K562 (cell line): ENCODE data around the gene MARK2. TPM values are rescaled to one million over a fixed set of nuclear protein-coding genes. Genes with fewer than 3 reads are reported as not detected.
A peak's percentile ranks its signal among the peaks of the same experiment; 100 is the strongest.

ENCODE experiments used
- ATF1 ChIP-seq, 2 experiments: fragments of 450-650 bp in 1 of 2; IDR thresholded peaks; 2 replicates each; pipeline ENCODE4 v1.6.1; 2016; ENCODE audit warnings: missing compliant biosample characterization in 1 of 2, missing genetic modification characterization in 1 of 2
- CEBPB ChIP-seq: fragments of 450-650 bp; IDR thresholded peaks from 2 replicates; pipeline ENCODE4 v1.6.1; 2016; ENCODE audit warnings: missing genetic modification characterization, missing compliant biosample characterization
- CREBBP ChIP-seq: IDR thresholded peaks from one replicate; pipeline ENCODE4 v1.6.1; 2012; ENCODE audit warnings: low read depth, mild to moderate bottlenecking, control low read depth, inconsistent platforms, low read length
- CXXC5 ChIP-seq: fragments of 250-450 bp; sonication (Bioruptor Pico); IDR thresholded peaks from 2 replicates; pipeline ENCODE4 v1.8.0; 2022; ENCODE audit warnings: inconsistent platforms, mild to moderate bottlenecking, moderate library complexity
- NRF1 ChIP-seq, 2 experiments: fragments of 450-650 bp; IDR thresholded peaks in 1 of 2; conservative IDR thresholded peaks in 1 of 2; 2 replicates each; pipeline ENCODE4 v1.6.1; 2014; ENCODE audit warnings: mild to moderate bottlenecking in 2 of 2
- RNF2 ChIP-seq: sonication (generic); IDR thresholded peaks from 2 replicates; pipeline ENCODE4 v1.6.1; 2016
- SETDB1 ChIP-seq: IDR thresholded peaks from one replicate; pipeline ENCODE4 v1.6.1; 2012; ENCODE audit warnings: low read length, control low read depth, inconsistent platforms
- SMARCA5 ChIP-seq: fragments of 450-650 bp; IDR thresholded peaks from 2 replicates; pipeline ENCODE4 v1.6.1; 2016
- SPI1 ChIP-seq: IDR thresholded peaks from 2 replicates; pipeline ENCODE4 v1.6.1; 2011; ENCODE audit warnings: low read depth, low read length, control low read depth, borderline replicate concordance
- ZNF354B ChIP-seq: fragments of 250-450 bp; sonication (Bioruptor Pico); IDR thresholded peaks from 2 replicates; pipeline ENCODE4 v1.4.0; 2020
- polyA plus RNA-seq, 8 experiments: library from polyadenylated mRNA; depleted of rRNA in 4 of 8; stranded (reverse) in 5 of 8; unstranded in 3 of 8; fragments of >200 nt; fragmentation: Nextera tagmentation in 2 of 8; fragmentation: Illumina TruSeq in 1 of 8; extraction: Ambion mirVana in 2 of 8; extraction: Trizol in 1 of 8; gene quantifications; 2 replicates each; pipeline versions ENCODE4 v1.2.1 to v1.2.3, GENCODE V29; 2011 to 2014; ENCODE audit warnings: inconsistent platforms in 1 of 8, missing spikeins in 1 of 8
- total RNA-seq, 7 experiments: library from RNA; depleted of rRNA in 6 of 7; stranded (reverse); fragments of >200 nt in 6 of 7; fragmentation: Illumina TruSeq in 2 of 7; extraction: Trizol in 2 of 7; gene quantifications; 2 replicates each; pipeline versions ENCODE4 v1.2.1 to v1.2.3, GENCODE V29; 2011 to 2021; ENCODE audit warnings: low replicate concordance in 1 of 7
- TF ChIP-seq, protein P1 (sequence below), 2 experiments: fragments of 450-650 bp; formaldehyde crosslinking in 1 of 2; IDR thresholded peaks; 2 replicates each; pipeline versions ENCODE4 v1.4.0 to v1.6.1; 2014 to 2020; ENCODE audit warnings: mild to moderate bottlenecking in 2 of 2, borderline replicate concordance in 1 of 2, low read depth in 1 of 2
- TF ChIP-seq, protein P2 (sequence below): fragments of 250-450 bp; sonication (Bioruptor Pico); IDR thresholded peaks from 2 replicates; pipeline ENCODE4 v1.5.0; 2021; ENCODE audit warnings: mild to moderate bottlenecking, borderline replicate concordance
- TF ChIP-seq, protein P3 (sequence below), 2 experiments: IDR thresholded peaks; 2 replicates each; pipeline ENCODE4 v1.6.1; 2011; ENCODE audit warnings: borderline replicate concordance in 1 of 2, control low read depth in 1 of 2, low read depth in 1 of 2, low read length in 1 of 2, mild to moderate bottlenecking in 1 of 2, mixed read lengths in 1 of 2, moderate library complexity in 1 of 2; ENCODE audit not compliant: insufficient read depth in 1 of 2, insufficient read length in 1 of 2, poor library complexity in 1 of 2, severe bottlenecking in 1 of 2; ENCODE audit errors: extremely low read depth in 1 of 2
- TF ChIP-seq, protein P4 (sequence below): sonication (generic); IDR thresholded peaks from 2 replicates; pipeline ENCODE4 v1.6.1; 2016

MARK2 gene
- total and polyA plus RNA-seq, 9 of the 15 experiments (the other 6 are each of a cell fraction or from before 2014, with no cell fraction given), result 0.32 to 43.5 (median 15.1) TPM

DNA sequence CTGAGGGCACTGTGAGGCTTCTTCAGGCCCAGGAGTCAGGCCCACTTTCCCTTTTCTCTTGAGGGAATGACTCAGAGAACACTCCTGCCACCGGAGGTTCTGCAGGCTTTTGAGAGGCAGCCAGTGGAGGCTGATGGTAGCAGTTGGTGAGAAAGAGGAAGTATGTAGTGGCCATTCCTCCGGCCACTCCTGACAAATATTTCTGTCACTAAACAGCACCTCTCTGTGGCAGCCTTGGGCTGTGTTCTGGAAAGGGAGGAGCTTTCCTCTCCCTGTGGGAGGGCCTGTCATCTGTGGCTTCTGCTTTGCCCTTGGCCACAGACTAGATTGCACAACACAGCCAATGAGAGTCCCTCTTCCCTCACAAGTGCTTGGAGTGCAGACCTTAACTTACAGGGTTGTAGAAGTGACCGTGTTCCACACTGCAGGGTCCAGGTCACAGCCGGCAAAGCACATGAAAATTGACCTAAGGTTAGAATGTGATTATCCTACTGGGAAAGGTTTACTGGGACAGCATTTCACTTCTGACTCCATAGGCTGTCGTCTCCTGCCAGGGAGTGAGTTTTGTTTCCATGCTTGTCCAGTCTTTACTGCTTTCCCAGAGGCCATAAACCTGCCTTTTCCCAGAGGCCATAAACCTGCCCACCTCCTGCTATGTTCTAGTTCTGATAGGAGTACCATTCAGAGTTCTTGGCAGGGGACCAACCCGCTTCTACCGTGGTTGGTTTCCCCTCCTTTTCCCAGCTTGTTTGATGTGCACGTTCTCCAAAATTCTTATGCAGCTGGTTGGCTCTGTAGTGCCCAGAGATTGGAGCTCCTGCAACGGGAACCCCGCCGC is 33.3 kb downstream of the MARK2 start (continued):
- TF ChIP-seq, protein P1, sequence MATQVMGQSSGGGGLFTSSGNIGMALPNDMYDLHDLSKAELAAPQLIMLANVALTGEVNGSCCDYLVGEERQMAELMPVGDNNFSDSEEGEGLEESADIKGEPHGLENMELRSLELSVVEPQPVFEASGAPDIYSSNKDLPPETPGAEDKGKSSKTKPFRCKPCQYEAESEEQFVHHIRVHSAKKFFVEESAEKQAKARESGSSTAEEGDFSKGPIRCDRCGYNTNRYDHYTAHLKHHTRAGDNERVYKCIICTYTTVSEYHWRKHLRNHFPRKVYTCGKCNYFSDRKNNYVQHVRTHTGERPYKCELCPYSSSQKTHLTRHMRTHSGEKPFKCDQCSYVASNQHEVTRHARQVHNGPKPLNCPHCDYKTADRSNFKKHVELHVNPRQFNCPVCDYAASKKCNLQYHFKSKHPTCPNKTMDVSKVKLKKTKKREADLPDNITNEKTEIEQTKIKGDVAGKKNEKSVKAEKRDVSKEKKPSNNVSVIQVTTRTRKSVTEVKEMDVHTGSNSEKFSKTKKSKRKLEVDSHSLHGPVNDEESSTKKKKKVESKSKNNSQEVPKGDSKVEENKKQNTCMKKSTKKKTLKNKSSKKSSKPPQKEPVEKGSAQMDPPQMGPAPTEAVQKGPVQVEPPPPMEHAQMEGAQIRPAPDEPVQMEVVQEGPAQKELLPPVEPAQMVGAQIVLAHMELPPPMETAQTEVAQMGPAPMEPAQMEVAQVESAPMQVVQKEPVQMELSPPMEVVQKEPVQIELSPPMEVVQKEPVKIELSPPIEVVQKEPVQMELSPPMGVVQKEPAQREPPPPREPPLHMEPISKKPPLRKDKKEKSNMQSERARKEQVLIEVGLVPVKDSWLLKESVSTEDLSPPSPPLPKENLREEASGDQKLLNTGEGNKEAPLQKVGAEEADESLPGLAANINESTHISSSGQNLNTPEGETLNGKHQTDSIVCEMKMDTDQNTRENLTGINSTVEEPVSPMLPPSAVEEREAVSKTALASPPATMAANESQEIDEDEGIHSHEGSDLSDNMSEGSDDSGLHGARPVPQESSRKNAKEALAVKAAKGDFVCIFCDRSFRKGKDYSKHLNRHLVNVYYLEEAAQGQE (IDR thresholded peaks at IDR 0.05; ENCODE audit: borderline replicate concordance), result peak; percentile 88
- TF ChIP-seq, protein P1 (CRISPR knock-in tag; IDR thresholded peaks at IDR 0.05; ENCODE audit: low read depth), result no peak
- TF ChIP-seq ZNF354B (CRISPR knock-in tag), result no peak
- TF ChIP-seq, protein P2, sequence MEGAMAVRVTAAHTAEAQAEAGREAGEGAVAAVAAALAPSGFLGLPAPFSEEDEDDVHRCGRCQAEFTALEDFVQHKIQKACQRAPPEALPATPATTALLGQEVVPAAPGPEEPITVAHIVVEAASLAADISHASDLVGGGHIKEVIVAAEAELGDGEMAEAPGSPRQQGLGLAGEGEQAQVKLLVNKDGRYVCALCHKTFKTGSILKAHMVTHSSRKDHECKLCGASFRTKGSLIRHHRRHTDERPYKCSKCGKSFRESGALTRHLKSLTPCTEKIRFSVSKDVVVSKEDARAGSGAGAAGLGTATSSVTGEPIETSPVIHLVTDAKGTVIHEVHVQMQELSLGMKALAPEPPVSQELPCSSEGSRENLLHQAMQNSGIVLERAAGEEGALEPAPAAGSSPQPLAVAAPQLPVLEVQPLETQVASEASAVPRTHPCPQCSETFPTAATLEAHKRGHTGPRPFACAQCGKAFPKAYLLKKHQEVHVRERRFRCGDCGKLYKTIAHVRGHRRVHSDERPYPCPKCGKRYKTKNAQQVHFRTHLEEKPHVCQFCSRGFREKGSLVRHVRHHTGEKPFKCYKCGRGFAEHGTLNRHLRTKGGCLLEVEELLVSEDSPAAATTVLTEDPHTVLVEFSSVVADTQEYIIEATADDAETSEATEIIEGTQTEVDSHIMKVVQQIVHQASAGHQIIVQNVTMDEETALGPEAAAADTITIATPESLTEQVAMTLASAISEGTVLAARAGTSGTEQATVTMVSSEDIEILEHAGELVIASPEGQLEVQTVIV (CRISPR knock-in tag), result no peak
- TF ChIP-seq, protein P3, sequence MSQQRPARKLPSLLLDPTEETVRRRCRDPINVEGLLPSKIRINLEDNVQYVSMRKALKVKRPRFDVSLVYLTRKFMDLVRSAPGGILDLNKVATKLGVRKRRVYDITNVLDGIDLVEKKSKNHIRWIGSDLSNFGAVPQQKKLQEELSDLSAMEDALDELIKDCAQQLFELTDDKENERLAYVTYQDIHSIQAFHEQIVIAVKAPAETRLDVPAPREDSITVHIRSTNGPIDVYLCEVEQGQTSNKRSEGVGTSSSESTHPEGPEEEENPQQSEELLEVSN (IDR thresholded peaks at IDR 0.05; ENCODE audit: borderline replicate concordance in 1 of 2, extremely low read depth in 1 of 2, insufficient read depth in 1 of 2, insufficient read length in 1 of 2, low read depth in 1 of 2, low read length in 1 of 2, poor library complexity in 1 of 2, severe bottlenecking in 1 of 2), result no peak
- 0 out of 2 replicates have a peak, but pooled peaks have one; percentile 39 for TF ChIP-seq RNF2
- TF ChIP-seq ATF1 (CRISPR knock-in tag; IDR thresholded peaks at IDR 0.05), result no peak
- peak; percentile 47; the same call in 1 of the 2 replicates for TF ChIP-seq ATF1 (tag; IDR thresholded peaks at IDR 0.05)
- no peak for TF ChIP-seq CXXC5 (CRISPR knock-in tag)
- TF ChIP-seq, protein P4, sequence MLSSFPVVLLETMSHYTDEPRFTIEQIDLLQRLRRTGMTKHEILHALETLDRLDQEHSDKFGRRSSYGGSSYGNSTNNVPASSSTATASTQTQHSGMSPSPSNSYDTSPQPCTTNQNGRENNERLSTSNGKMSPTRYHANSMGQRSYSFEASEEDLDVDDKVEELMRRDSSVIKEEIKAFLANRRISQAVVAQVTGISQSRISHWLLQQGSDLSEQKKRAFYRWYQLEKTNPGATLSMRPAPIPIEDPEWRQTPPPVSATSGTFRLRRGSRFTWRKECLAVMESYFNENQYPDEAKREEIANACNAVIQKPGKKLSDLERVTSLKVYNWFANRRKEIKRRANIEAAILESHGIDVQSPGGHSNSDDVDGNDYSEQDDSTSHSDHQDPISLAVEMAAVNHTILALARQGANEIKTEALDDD, result peak; percentile 78
- peak; percentile 48 for TF ChIP-seq SPI1
- TF ChIP-seq CEBPB (tag), result peak; percentile 100
- no peak for TF ChIP-seq SMARCA5
- no peak for TF ChIP-seq SETDB1
- TF ChIP-seq CREBBP, result no peak
- TF ChIP-seq NRF1 (conservative IDR thresholded peaks at IDR 0.05 in 1 of 2, IDR thresholded peaks at IDR 0.05 in 1 of 2), result peak; percentile 45 to 61
